ENCODE measurements around the gene TMEM207. TPM values are rescaled to one million over a fixed set of nuclear protein-coding genes. Genes with fewer than 3 reads are reported as not detected.

Gene TMEM207
- not detected in 2 replicates for total RNA-seq

DNA sequence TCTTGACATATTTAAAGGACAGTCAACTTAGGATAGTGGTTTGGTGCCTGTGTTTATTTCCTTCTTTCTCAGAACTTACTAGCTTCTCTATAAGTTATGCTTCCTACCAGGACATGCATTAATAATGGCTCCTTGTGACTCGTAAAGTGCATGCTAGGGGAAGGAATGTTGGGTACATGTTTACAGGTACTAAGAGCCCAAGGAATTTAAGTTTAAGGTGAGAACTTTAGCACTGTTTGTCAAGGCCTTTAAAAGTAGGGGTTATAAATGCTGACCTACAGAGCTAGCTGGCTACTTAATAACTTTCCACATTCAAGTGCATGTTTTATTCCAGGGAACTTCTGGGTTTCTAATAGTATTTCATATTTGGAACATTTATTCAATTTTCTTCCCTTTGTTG is at the start of gene TMEM207:
TSS of gene TMEM207 (minus strand) at position 101 of the 400 bp plus-strand sequence. CDS start at position 9, 92 bp downstream.

DNA sequence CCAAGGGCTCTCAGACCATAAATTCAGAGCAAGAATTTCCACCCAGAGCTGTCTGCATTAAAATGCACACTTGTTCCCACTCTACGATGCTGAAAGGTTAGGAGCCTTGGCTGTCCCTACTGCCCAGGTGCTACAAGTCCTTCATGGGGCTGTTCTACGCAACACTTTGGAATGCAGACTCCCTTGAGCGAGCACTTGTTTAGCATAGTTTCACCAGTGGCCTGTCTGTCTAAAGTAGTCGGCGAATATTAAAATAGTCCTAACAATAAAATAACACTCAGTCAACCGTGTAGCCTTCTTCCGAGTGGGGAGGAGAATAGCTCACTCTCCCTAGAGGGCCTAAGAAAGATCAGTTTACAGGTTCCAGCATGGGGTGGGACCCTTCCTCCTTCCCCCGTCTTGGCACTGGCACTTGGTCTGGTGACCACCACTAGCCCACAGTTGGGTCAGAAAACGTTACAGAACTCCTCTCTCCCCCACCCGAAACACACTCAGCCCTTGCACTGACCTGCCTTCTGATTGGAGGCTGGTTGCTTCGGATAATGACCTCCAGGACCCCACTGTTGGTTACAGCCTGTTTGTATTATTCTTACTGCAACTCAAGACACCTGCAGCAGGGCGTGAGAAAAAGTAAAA is 62.0 kb downstream of the TMEM207 start, which contains the start of gene CLDN16:
TSS of gene CLDN16 (plus strand) at position 586 of the 636 bp plus-strand sequence. CDS start 167 bp downstream, outside the sequence.

Other genes with a start within 250 kb of the TMEM207 start
- gene CLDN1, start 127.5 kb downstream of the TMEM207 start, total RNA-seq = 11.3 and 12.6 TPM in 2 replicates
- 0.13 and 0.39 TPM in 2 replicates for gene CLDN16, start 61.7 kb downstream of the TMEM207 start, total RNA-seq
- gene IL1RAP, start 64.2 kb upstream of the TMEM207 start, total RNA-seq = 9.0 and 10.1 TPM in 2 replicates

All from mammary microvascular endothelial cell (primary cell).